PC-3 (cell line): ENCODE measurements around the gene MYLK4. TPM values are rescaled to one million over a fixed set of nuclear protein-coding genes. Genes with fewer than 3 reads are reported as not detected.

Source experiments
- ATAC-seq: fragments of 200-7000 bp; cut with Tn5 transposase; 2 replicates; pipeline ENCODE4 v1.9.1; 2020; ENCODE audit warnings: mild to moderate bottlenecking, moderate library complexity
- BruUV-seq: library from RNA; stranded (reverse); fragments of 400-500 nt; replicated peaks from 2 replicates; lab custom pipeline; 2021; lab: Mats Ljungman, UMichigan
- CTCF ChIA-PET: fragments of 300-600 bp; sonication (Branson Sonifier 250); formaldehyde crosslinking; loops from one replicate; lab custom pipeline; 2022; ENCODE audit warnings: antibody characterized with exemption; lab: Charles Lee
- POLR2A ChIA-PET: fragments of 300-600 bp; sonication (Branson Sonifier 250); formaldehyde crosslinking; loops from one replicate; lab custom pipeline; 2022; ENCODE audit warnings: antibody characterized with exemption; ENCODE audit not compliant: unreplicated experiment; lab: Charles Lee
- DNase-seq: peaks from one replicate; pipeline ENCODE4 v3.0.0-alpha.2; 2015
- H2AFZ ChIP-seq: fragments of 300-600 bp; sonication (generic); 2 replicates; pipeline ENCODE4 v1.6.0; 2016; ENCODE audit warnings: antibody characterized with exemption, low read length
- H3F3A ChIP-seq: fragments of 300-600 bp; sonication (generic); one replicate; pipeline ENCODE4 v1.6.0; 2017; ENCODE audit warnings: antibody characterized with exemption, low read length, control low read depth, mild to moderate bottlenecking; ENCODE audit not compliant: unreplicated experiment
- H3K27ac ChIP-seq: fragments of 300-600 bp; sonication (generic); 2 replicates; pipeline ENCODE4 v1.5.1; 2016; ENCODE audit warnings: mild to moderate bottlenecking, low read length
- H3K27me3 ChIP-seq: fragments of 300-600 bp; sonication (generic); 2 replicates; pipeline ENCODE4 v1.6.1; 2016; ENCODE audit warnings: low read length, mixed read lengths
- H3K36me3 ChIP-seq: fragments of 300-600 bp; sonication (generic); 2 replicates; pipeline ENCODE4 v1.6.1; 2016; ENCODE audit warnings: low read depth, mixed run types, low read length, mixed read lengths
- H3K4me1 ChIP-seq: fragments of 300-600 bp; sonication (generic); 2 replicates; pipeline ENCODE4 v1.5.1; 2016; ENCODE audit warnings: low read length; ENCODE audit not compliant: insufficient read depth
- H3K4me2 ChIP-seq: fragments of 300-600 bp; sonication (generic); 2 replicates; pipeline ENCODE4 v1.6.0; 2016; ENCODE audit warnings: low read length
- H3K4me3 ChIP-seq: fragments of 300-600 bp; sonication (generic); 2 replicates; pipeline ENCODE4 v1.5.1; 2016; ENCODE audit warnings: mild to moderate bottlenecking, low read length, mixed read lengths
- H3K79me2 ChIP-seq: fragments of 300-600 bp; sonication (generic); 2 replicates; pipeline ENCODE4 v1.6.1; 2017; ENCODE audit warnings: low read length, mixed read lengths
- H3K9ac ChIP-seq: fragments of 300-600 bp; sonication (generic); 2 replicates; pipeline ENCODE4 v1.6.0; 2016; ENCODE audit warnings: mild to moderate bottlenecking, low read length
- H3K9me2 ChIP-seq: fragments of 300-600 bp; sonication (generic); replicated peaks from 2 replicates; pipeline ENCODE4 v1.6.1; 2016; ENCODE audit warnings: mixed run types, low read length, mixed read lengths
- H3K9me3 ChIP-seq: fragments of 300-600 bp; sonication (generic); 2 replicates; pipeline ENCODE4 v1.6.1; 2016; ENCODE audit warnings: low read length, mixed read lengths
- H4K20me1 ChIP-seq: fragments of 300-600 bp; sonication (generic); 2 replicates; pipeline ENCODE4 v1.6.1; 2016; ENCODE audit warnings: low read length, mixed read lengths
- CTCF ChIP-seq: fragments of 300-600 bp; sonication (generic); conservative IDR thresholded peaks from 2 replicates; pipeline ENCODE4 v1.5.1; 2017; ENCODE audit warnings: antibody characterized with exemption, low read depth, mild to moderate bottlenecking, low read length
- EZH2 ChIP-seq: fragments of 300-600 bp; sonication (generic); IDR thresholded peaks from one replicate; pipeline ENCODE4 v1.6.1; 2017; ENCODE audit warnings: antibody characterized with exemption, mild to moderate bottlenecking, low read length; ENCODE audit not compliant: unreplicated experiment
- EZH2phosphoT487 ChIP-seq: fragments of 300-600 bp; sonication (generic); IDR thresholded peaks from 2 replicates; pipeline ENCODE4 v1.6.1; 2018; ENCODE audit warnings: mild to moderate bottlenecking, antibody characterized with exemption, low read length, borderline replicate concordance
- intact Hi-C: fragments of 100-400 bp; cut with micrococcal nuclease; formaldehyde crosslinking; loops from 2 replicates; pipeline ENCODE4 v1.9.0; 2023
- total RNA-seq: library from RNA; depleted of rRNA; stranded (reverse); fragments of >200 nt; gene quantifications from 2 replicates; pipeline ENCODE4 v1.2.3, GENCODE V29; 2014

The MYLK4 gene
- total RNA-seq, 1 experiment from 2014 or later: 0.11 TPM

GRCh38 chr6:2684766-2685754, 65.7 kb downstream of the MYLK4 start:
- no peaks in the 10 kb centered on the region for H3K36me3 ChIP-seq
- intact Hi-C loops: no loop called here
- DNase-seq (no peak), ATAC-seq (no peak)
- 0 out of 2 replicates have a peak overlapping the region, but pooled peaks have one; percentile 51 for H3K4me2 ChIP-seq
- H3K79me2 ChIP-seq: no peaks in the 10 kb centered on the region
- H3F3A ChIP-seq: no peaks in the 10 kb centered on the region
- peak overlapping the region; percentile 86 for H3K27ac ChIP-seq
- H4K20me1 ChIP-seq: no peaks in the 10 kb centered on the region
- H3K4me1 ChIP-seq: peaks cover 39% of the 10 kb centered on the region
- POLR2A ChIA-PET: interaction anchor here (0.6 kb wide), 1 partner anchor 167 kb away, joined by 5 read pairs; no protein-coding TSS in a partner anchor
- no peaks in the 10 kb centered on the region for H3K9me3 ChIP-seq
- H3K9ac ChIP-seq: peak overlapping the region; percentile 67
- CTCF ChIA-PET: interaction anchor here (0.7 kb wide), 1 partner anchor 73 kb away, joined by 8 read pairs; no protein-coding TSS in a partner anchor
- no peak overlapping the region; the same call in 1 of the 2 replicates for H3K4me3 ChIP-seq
- TF ChIP-seq CTCF (no peak), EZH2 (no peak), EZH2phosphoT487 (no peak)
- H2AFZ ChIP-seq: peak overlapping the region; percentile 32; the same call in 1 of the 2 replicates
- no TSS peak for BruUV-seq
- H3K9me2 ChIP-seq: no peaks in the 10 kb centered on the region
- no peaks in the 10 kb centered on the region for H3K27me3 ChIP-seq

- H3K36me3 ChIP-seq: no peaks in the 10 kb centered on the region
- H4K20me1 ChIP-seq: no peaks in the 10 kb centered on the region
- peak overlapping the region; percentile 32 for H2AFZ ChIP-seq
- no peak overlapping the region for H3K4me3 ChIP-seq
- peak; percentile 92 for ATAC-seq
- peak overlapping the region; percentile 51; the same call in 1 of the 2 replicates for H3K4me2 ChIP-seq
- no peaks in the 10 kb centered on the region for H3K9me3 ChIP-seq
- DNase-seq: peak; percentile 95
- peaks cover 32% of the 10 kb centered on the region for H3K4me1 ChIP-seq
- no peak for TF ChIP-seq EZH2
- TF ChIP-seq CTCF: no peak
- TF ChIP-seq EZH2phosphoT487: no peak
- H3K27me3 ChIP-seq: no peaks in the 10 kb centered on the region
- H3K9ac ChIP-seq: peak overlapping the region; percentile 67
- intact Hi-C loops: no loop called here
- H3K27ac ChIP-seq: peak overlapping the region; percentile 86
- BruUV-seq: TSS peak; percentile 95
- CTCF ChIA-PET: no interaction called here
- no peaks in the 10 kb centered on the region for H3K79me2 ChIP-seq
- H3F3A ChIP-seq: no peaks in the 10 kb centered on the region
- no peaks in the 10 kb centered on the region for H3K9me2 ChIP-seq
- POLR2A ChIA-PET: interaction anchor here (0.6 kb wide), 2 partner anchors 166 to 876 kb away, joined by 4 to 5 read pairs; no protein-coding TSS in a partner anchor
Observed at GRCh38 chr6:2684103-2684749, 66.5 kb downstream of the MYLK4 start.
